Neural crest cell (in vitro differentiated cells): Measurements from ENCODE around the gene PCDHA10. TPM values are rescaled to one million over a fixed set of nuclear protein-coding genes. Genes with fewer than 3 reads are reported as not detected.
A peak's percentile ranks its signal among the peaks of the same experiment; 100 is the strongest.
"Not testable (repeated sequence)": the region's sequence is repeated elsewhere in the genome, so short reads cannot be mapped to it uniquely, and the experiment has no call there.

ENCODE experiments used
- DNase-seq: peaks from one replicate; pipeline ENCODE4 v3.0.0; 2021; ENCODE audit warnings: low read depth, mixed read lengths, low spot score
- H3K27ac Mint-ChIP-seq: one replicate; pipeline ENCODE4 v1.8.0; 2021; ENCODE audit warnings: mild to moderate bottlenecking, mixed read lengths; ENCODE audit not compliant: unreplicated experiment
- H3K27me3 Mint-ChIP-seq: 2 replicates; pipeline ENCODE4 v1.8.0; 2021; ENCODE audit warnings: low read depth, mild to moderate bottlenecking, mixed read lengths
- H3K36me3 Mint-ChIP-seq: 2 replicates; pipeline ENCODE4 v1.8.0; 2021; ENCODE audit warnings: low read depth, mild to moderate bottlenecking, mixed read lengths
- H3K4me1 Mint-ChIP-seq: 2 replicates; pipeline ENCODE4 v1.8.0; 2021; ENCODE audit warnings: mixed read lengths
- H3K4me3 Mint-ChIP-seq: one replicate; pipeline ENCODE4 v1.8.0; 2021; ENCODE audit warnings: mild to moderate bottlenecking, mixed read lengths
- H3K9me3 Mint-ChIP-seq: 2 replicates; pipeline ENCODE4 v1.8.0; 2021; ENCODE audit warnings: mixed read lengths
- total RNA-seq: library from RNA; stranded (reverse); gene quantifications from 2 replicates; pipeline ENCODE4 v1.2.1, GENCODE V29; 2021
- TF ChIP-seq, protein P1 (sequence below): fragments of 200-600 bp; sonication (generic); conservative IDR thresholded peaks from 2 replicates; pipeline ENCODE4 v1.5.0; 2021; ENCODE audit warnings: antibody characterized with exemption, mild to moderate bottlenecking

The PCDHA10 gene
- total RNA-seq, 1 donor from 2014 or later = 7.3 TPM

- H3K4me3 Mint-ChIP-seq, DNase-seq, H3K27ac Mint-ChIP-seq, H3K27me3 Mint-ChIP-seq, H3K4me1 Mint-ChIP-seq: not testable (repeated sequence)
- TF ChIP-seq, protein P1, sequence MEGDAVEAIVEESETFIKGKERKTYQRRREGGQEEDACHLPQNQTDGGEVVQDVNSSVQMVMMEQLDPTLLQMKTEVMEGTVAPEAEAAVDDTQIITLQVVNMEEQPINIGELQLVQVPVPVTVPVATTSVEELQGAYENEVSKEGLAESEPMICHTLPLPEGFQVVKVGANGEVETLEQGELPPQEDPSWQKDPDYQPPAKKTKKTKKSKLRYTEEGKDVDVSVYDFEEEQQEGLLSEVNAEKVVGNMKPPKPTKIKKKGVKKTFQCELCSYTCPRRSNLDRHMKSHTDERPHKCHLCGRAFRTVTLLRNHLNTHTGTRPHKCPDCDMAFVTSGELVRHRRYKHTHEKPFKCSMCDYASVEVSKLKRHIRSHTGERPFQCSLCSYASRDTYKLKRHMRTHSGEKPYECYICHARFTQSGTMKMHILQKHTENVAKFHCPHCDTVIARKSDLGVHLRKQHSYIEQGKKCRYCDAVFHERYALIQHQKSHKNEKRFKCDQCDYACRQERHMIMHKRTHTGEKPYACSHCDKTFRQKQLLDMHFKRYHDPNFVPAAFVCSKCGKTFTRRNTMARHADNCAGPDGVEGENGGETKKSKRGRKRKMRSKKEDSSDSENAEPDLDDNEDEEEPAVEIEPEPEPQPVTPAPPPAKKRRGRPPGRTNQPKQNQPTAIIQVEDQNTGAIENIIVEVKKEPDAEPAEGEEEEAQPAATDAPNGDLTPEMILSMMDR = peak; percentile 28
- Mint-ChIP-seq H3K9me3 (peaks cover 15% of the 10 kb centered on the region), H3K36me3 (peaks cover 44% of the 10 kb centered on the region)
Observed at GRCh38 chr5:140848139-140849102, 7.3 kb upstream of the PCDHA10 start, which contains the start of gene PCDHA9. TSS of gene PCDHA9 (plus strand) at chr5:140848382. CDS start at chr5:140848496, 114 bp downstream.

DNA sequence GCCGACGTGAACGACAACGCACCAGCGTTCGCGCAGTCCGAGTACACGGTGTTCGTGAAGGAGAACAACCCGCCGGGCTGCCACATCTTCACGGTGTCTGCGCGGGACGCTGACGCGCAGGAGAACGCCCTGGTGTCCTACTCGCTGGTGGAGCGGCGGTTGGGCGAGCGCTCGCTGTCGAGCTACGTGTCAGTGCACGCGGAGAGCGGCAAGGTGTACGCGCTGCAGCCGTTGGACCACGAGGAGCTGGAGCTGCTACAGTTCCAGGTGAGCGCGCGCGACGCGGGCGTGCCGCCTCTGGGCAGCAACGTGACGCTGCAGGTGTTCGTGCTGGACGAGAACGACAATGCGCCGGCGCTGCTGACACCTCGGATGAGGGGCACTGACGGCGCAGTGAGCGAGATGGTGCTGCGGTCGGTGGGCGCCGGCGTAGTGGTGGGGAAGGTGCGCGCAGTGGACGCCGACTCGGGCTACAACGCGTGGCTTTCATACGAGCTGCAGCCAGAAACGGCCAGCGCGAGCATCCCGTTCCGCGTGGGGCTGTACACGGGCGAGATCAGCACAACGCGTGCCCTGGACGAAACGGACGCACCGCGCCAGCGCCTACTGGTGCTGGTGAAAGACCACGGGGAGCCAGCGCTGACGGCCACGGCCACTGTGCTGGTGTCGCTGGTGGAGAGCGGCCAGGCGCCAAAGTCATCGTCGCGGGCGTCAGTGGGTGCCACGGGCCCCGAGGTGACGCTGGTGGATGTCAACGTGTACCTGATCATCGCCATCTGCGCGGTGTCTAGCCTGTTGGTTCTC lies 5.7 kb upstream of the PCDHA10 start:
- not testable (repeated sequence) for H3K27me3 Mint-ChIP-seq, H3K4me1 Mint-ChIP-seq, H3K4me3 Mint-ChIP-seq, H3K27ac Mint-ChIP-seq, DNase-seq
- Mint-ChIP-seq H3K9me3 (peaks cover 15% of the 10 kb centered on the region), H3K36me3 (peaks cover 45% of the 10 kb centered on the region)

DNA sequence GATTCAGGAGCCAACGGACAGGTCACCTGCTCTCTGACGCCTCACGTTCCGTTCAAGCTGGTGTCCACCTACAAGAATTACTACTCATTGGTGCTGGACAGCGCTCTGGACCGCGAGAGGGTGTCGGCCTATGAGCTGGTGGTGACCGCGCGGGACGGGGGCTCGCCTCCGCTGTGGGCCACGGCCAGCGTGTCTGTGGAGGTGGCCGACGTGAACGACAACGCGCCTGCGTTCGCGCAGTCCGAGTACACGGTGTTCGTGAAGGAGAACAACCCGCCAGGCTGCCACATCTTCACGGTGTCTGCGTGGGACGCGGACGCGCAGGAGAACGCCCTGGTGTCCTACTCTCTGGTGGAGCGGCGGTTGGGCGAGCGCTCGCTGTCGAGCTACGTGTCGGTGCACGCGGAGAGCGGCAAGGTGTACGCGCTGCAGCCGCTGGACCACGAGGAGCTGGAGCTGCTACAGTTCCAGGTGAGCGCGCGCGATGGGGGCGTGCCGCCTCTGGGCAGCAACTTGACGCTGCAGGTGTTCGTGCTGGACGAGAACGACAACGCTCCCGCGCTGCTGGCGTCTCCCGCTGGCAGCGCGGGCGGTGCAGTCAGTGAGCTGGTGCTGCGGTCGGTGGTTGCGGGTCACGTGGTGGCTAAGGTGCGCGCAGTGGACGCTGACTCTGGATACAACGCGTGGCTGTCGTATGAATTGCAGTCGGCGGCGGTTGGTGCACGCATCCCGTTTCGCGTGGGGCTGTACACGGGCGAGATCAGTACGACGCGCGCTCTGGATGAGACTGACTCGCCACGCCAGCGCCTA lies 1.7 kb downstream of the PCDHA10 start:
- Mint-ChIP-seq H3K4me3 (no peak overlapping the region), H3K27ac (no peak overlapping the region), H3K36me3 (peaks cover 72% of the 10 kb centered on the region), H3K9me3 (peaks cover 14% of the 10 kb centered on the region), H3K27me3 (no peaks in the 10 kb centered on the region), H3K4me1 (peaks cover 5% of the 10 kb centered on the region)
- TF ChIP-seq, protein P1 = no peak
- no peak for DNase-seq

DNA sequence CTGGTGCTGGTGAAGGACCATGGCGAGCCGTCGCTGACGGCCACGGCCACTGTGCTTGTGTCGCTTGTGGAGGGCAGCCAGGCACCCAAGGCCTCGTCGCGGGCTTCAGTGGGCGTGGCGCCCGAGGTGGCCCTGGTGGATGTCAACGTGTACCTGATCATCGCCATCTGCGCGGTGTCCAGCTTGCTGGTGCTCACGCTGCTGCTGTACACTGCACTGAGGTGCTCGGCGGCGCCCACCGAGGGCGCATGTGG lies 2.2 kb downstream of the PCDHA10 start:
- peaks cover 74% of the 10 kb centered on the region for H3K36me3 Mint-ChIP-seq
- no peak overlapping the region for H3K27ac Mint-ChIP-seq
- no peaks in the 10 kb centered on the region for H3K27me3 Mint-ChIP-seq

GRCh38 chr5:140862441-140863295 lies 7.0 kb downstream of the PCDHA10 start:
- no peak for DNase-seq
- Mint-ChIP-seq H3K9me3 (peaks cover 14% of the 10 kb centered on the region), H3K36me3 (peaks cover 62% of the 10 kb centered on the region), H3K4me3 (no peak overlapping the region), H3K27me3 (no peaks in the 10 kb centered on the region), H3K4me1 (no peaks in the 10 kb centered on the region), H3K27ac (no peak overlapping the region)
- TF ChIP-seq, protein P1 = no peak

More for the DNA sequence above, 2.2 kb downstream of the PCDHA10 start:
- peaks cover 5% of the 10 kb centered on the region for H3K4me1 Mint-ChIP-seq
- TF ChIP-seq, protein P1 = no peak
- H3K4me3 Mint-ChIP-seq = no peak overlapping the region
- DNase-seq = no peak
- H3K9me3 Mint-ChIP-seq = peaks cover 14% of the 10 kb centered on the region
